Measurements from ENCODE around the gene SLC25A13.

- TF ChIP-seq CTCF (conservative IDR thresholded peaks at IDR 0.05 in 1 of 2, IDR thresholded peaks at IDR 0.05 in 1 of 2; ENCODE audit: low read depth in 1 of 2, low read length in 2 of 2) (no peak), EZH2 (IDR thresholded peaks at IDR 0.05; ENCODE audit: low read length, missing control alignments) (no peak)
Measured at GRCh38 chr7:96074871-96075270, 247.0 kb downstream of the SLC25A13 start.
